PFSK-1 (cell line): Measurements from ENCODE around the gene VTCN1.

Experiments used
- FOXP2 ChIP-seq: optimal IDR thresholded peaks from 2 replicates; pipeline ENCODE3; 2011; ENCODE audit warnings: borderline replicate concordance, control low read depth, inconsistent platforms; ENCODE audit not compliant: insufficient read depth; ENCODE audit errors: extremely low read length, extremely low read depth
- POLR2AphosphoS5 ChIP-seq: IDR thresholded peaks from 2 replicates; pipeline ENCODE4 v1.6.1; 2012; ENCODE audit warnings: low read depth, mild to moderate bottlenecking, control low read depth, low read length, moderate library complexity
- SIN3A ChIP-seq: IDR thresholded peaks from 2 replicates; pipeline ENCODE4 v1.6.1; 2012; ENCODE audit warnings: mild to moderate bottlenecking, low read length, moderate library complexity, borderline replicate concordance; ENCODE audit not compliant: insufficient read depth
- TAF1 ChIP-seq: IDR thresholded peaks from 2 replicates; pipeline ENCODE4 v1.6.1; 2012; ENCODE audit warnings: low read length, control low read depth, borderline replicate concordance; ENCODE audit not compliant: insufficient read depth
- TF ChIP-seq, protein P1 (sequence below), 2 experiments: IDR thresholded peaks; 2 replicates each; pipeline versions ENCODE4 v1.6.1 to v1.8.0; 2011 to 2012; ENCODE audit warnings: low read depth in 2 of 2, low read length in 2 of 2, control low read depth in 1 of 2, inconsistent platforms in 1 of 2, mild to moderate bottlenecking in 1 of 2, moderate library complexity in 1 of 2; ENCODE audit not compliant: insufficient read depth in 1 of 2

- TF ChIP-seq POLR2AphosphoS5 (no peak), TAF1 (no peak), SIN3A (no peak), FOXP2 (no peak)
- TF ChIP-seq, protein P1, sequence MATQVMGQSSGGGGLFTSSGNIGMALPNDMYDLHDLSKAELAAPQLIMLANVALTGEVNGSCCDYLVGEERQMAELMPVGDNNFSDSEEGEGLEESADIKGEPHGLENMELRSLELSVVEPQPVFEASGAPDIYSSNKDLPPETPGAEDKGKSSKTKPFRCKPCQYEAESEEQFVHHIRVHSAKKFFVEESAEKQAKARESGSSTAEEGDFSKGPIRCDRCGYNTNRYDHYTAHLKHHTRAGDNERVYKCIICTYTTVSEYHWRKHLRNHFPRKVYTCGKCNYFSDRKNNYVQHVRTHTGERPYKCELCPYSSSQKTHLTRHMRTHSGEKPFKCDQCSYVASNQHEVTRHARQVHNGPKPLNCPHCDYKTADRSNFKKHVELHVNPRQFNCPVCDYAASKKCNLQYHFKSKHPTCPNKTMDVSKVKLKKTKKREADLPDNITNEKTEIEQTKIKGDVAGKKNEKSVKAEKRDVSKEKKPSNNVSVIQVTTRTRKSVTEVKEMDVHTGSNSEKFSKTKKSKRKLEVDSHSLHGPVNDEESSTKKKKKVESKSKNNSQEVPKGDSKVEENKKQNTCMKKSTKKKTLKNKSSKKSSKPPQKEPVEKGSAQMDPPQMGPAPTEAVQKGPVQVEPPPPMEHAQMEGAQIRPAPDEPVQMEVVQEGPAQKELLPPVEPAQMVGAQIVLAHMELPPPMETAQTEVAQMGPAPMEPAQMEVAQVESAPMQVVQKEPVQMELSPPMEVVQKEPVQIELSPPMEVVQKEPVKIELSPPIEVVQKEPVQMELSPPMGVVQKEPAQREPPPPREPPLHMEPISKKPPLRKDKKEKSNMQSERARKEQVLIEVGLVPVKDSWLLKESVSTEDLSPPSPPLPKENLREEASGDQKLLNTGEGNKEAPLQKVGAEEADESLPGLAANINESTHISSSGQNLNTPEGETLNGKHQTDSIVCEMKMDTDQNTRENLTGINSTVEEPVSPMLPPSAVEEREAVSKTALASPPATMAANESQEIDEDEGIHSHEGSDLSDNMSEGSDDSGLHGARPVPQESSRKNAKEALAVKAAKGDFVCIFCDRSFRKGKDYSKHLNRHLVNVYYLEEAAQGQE (IDR thresholded peaks at IDR 0.05; ENCODE audit: insufficient read depth in 1 of 2, low read depth in 2 of 2, low read length in 2 of 2) = no peak
Observed at GRCh38 chr1:117176579-117176978, 34.1 kb downstream of the VTCN1 start.
